ENCODE data around the gene ASIC2.

ASIC2 gene

GRCh38 chr17:33243732-33244131 lies 49.4 kb downstream of the ASIC2 start:
- no peak for DNase-seq (ENCODE audit: low spot score)

- DNase-seq (ENCODE audit: low spot score) = no peak
These were observed 50.5 kb downstream of the ASIC2 start for GRCh38 chr17:33242375-33243124.

GRCh38 chr17:33241390-33241789 lies 51.7 kb downstream of the ASIC2 start:
- DNase-seq (ENCODE audit: low spot score) = peak; percentile 40

GRCh38 chr17:33240362-33240761 lies 52.7 kb downstream of the ASIC2 start:
- no peak for DNase-seq (ENCODE audit: low spot score)

- no peak for DNase-seq (ENCODE audit: low spot score)
These were observed 53.4 kb downstream of the ASIC2 start for GRCh38 chr17:33239702-33240101.

- peak; percentile 97 for DNase-seq (ENCODE audit: low spot score)
These were observed 58.0 kb downstream of the ASIC2 start for GRCh38 chr17:33234930-33235685.

GRCh38 chr17:33234233-33234632 lies 58.9 kb downstream of the ASIC2 start:
- no peak for DNase-seq (ENCODE audit: low spot score)

- DNase-seq (ENCODE audit: low spot score) = no peak
These were observed 59.3 kb downstream of the ASIC2 start for GRCh38 chr17:33233811-33234177.

GRCh38 chr17:33229499-33229898 lies 63.6 kb downstream of the ASIC2 start:
- DNase-seq (ENCODE audit: low spot score) = no peak

- no peak for DNase-seq (ENCODE audit: low spot score)
These were observed 64.1 kb downstream of the ASIC2 start for GRCh38 chr17:33229028-33229427.

- DNase-seq (ENCODE audit: low spot score) = no peak
These were observed 64.5 kb downstream of the ASIC2 start for GRCh38 chr17:33228548-33228947.

- no peak for DNase-seq (ENCODE audit: low spot score)
These were observed 65.2 kb downstream of the ASIC2 start for GRCh38 chr17:33227911-33228310.

- no peak for DNase-seq (ENCODE audit: low spot score)
These were observed 67.1 kb downstream of the ASIC2 start for GRCh38 chr17:33225994-33226393.

- DNase-seq (ENCODE audit: low spot score) = no peak
These were observed 67.6 kb downstream of the ASIC2 start for GRCh38 chr17:33225509-33225908.

- DNase-seq (ENCODE audit: low spot score) = no peak
These were observed 73.1 kb downstream of the ASIC2 start for GRCh38 chr17:33220036-33220435.

- DNase-seq (ENCODE audit: low spot score) = peak; percentile 40
These were observed 74.1 kb downstream of the ASIC2 start for GRCh38 chr17:33218698-33219601.

GRCh38 chr17:33217891-33218290 lies 75.2 kb downstream of the ASIC2 start:
- no peak for DNase-seq (ENCODE audit: low spot score)

GRCh38 chr17:33214996-33215395 lies 78.1 kb downstream of the ASIC2 start:
- DNase-seq (ENCODE audit: low spot score) = no peak

- no peak for DNase-seq (ENCODE audit: low spot score)
These were observed 82.8 kb downstream of the ASIC2 start for GRCh38 chr17:33210285-33210684.

- no peak for DNase-seq (ENCODE audit: low spot score)
These were observed 83.4 kb downstream of the ASIC2 start for GRCh38 chr17:33209671-33210070.

GRCh38 chr17:33207231-33207630 lies 85.9 kb downstream of the ASIC2 start:
- no peak for DNase-seq (ENCODE audit: low spot score)

- DNase-seq (ENCODE audit: low spot score) = no peak
These were observed 87.5 kb downstream of the ASIC2 start for GRCh38 chr17:33205552-33205951.

- no peak for DNase-seq (ENCODE audit: low spot score)
These were observed 88.4 kb downstream of the ASIC2 start for GRCh38 chr17:33204701-33205100.
